ENCODE data around the gene SIRPD. TPM values are rescaled to one million over a fixed set of nuclear protein-coding genes. Genes with fewer than 3 reads are reported as not detected.

The SIRPD gene
- total RNA-seq, 2 experiments from 2014 or later, result not detected

GRCh38 chr20:1491281-1491840, 66.1 kb downstream of the SIRPD start, which contains the start of gene SIRPB2:
Gene SIRPB2, minus strand, starts transcription at chr20:1491420. Its CDS starts 61 bp downstream, at chr20:1491359.
- CTCF ChIA-PET, result interaction anchor here (2.0 kb wide), 1 partner anchor 12 kb away, joined by 11 read pairs; no protein-coding TSS in a partner anchor
- H3K27ac Mint-ChIP-seq, result no peak within 1 kb of the TSS

GRCh38 chr20:1490643-1491195, 66.8 kb downstream of the SIRPD start:
- Mint-ChIP-seq H3K27ac (no peak overlapping the region), H3K4me1 (ENCODE audit: low read depth) (peaks cover 10% of the 10 kb centered on the region), H3K36me3 (ENCODE audit: low read depth) (no peaks in the 10 kb centered on the region), H3K9me3 (no peaks in the 10 kb centered on the region), H3K27me3 (ENCODE audit: low read depth) (peaks cover 21% of the 10 kb centered on the region), H3K4me3 (no peak overlapping the region)
- CTCF ChIA-PET, result interaction anchor here (2.0 kb wide), 1 partner anchor 13 kb away, joined by 11 read pairs; no protein-coding TSS in a partner anchor
- DNase-seq, result no peak
- intact Hi-C loops (cut with micrococcal nuclease), result no loop called here

More at GRCh38 chr20:1491281-1491840, 66.1 kb downstream of the SIRPD start, which contains the start of gene SIRPB2:
- peaks cover 22% of the 10 kb centered on the region for H3K27me3 Mint-ChIP-seq (ENCODE audit: low read depth)
- intact Hi-C loops (cut with micrococcal nuclease), result no loop called here
- no peaks in the 10 kb centered on the region for H3K9me3 Mint-ChIP-seq
- H3K4me1 Mint-ChIP-seq (ENCODE audit: low read depth), result peaks cover 10% of the 10 kb centered on the region
- no peak for DNase-seq
- no peak within 1 kb of the TSS for H3K4me3 Mint-ChIP-seq
- H3K36me3 Mint-ChIP-seq (ENCODE audit: low read depth), result no peaks in the 10 kb centered on the region

- Mint-ChIP-seq H3K4me3 (no peak overlapping the region), H3K36me3 (ENCODE audit: low read depth) (no peaks in the 10 kb centered on the region), H3K9me3 (no peaks in the 10 kb centered on the region), H3K27me3 (ENCODE audit: low read depth) (peaks cover 21% of the 10 kb centered on the region), H3K4me1 (ENCODE audit: low read depth) (peaks cover 10% of the 10 kb centered on the region), H3K27ac (no peak overlapping the region)
- CTCF ChIA-PET, result interaction anchor here (2.0 kb wide), 1 partner anchor 14 kb away, joined by 11 read pairs; no protein-coding TSS in a partner anchor
- DNase-seq, result no peak
- intact Hi-C loops (cut with micrococcal nuclease), result no loop called here
These were observed 67.6 kb downstream of the SIRPD start for GRCh38 chr20:1489764-1490436.

- intact Hi-C loops (cut with micrococcal nuclease), result no loop called here
- H3K9me3 Mint-ChIP-seq, result no peaks in the 10 kb centered on the region
- H3K4me1 Mint-ChIP-seq (ENCODE audit: low read depth), result peaks cover 10% of the 10 kb centered on the region
- no peak for DNase-seq
- peaks cover 27% of the 10 kb centered on the region for H3K27me3 Mint-ChIP-seq (ENCODE audit: low read depth)
- H3K36me3 Mint-ChIP-seq (ENCODE audit: low read depth), result no peaks in the 10 kb centered on the region
- H3K4me3 Mint-ChIP-seq, result no peak overlapping the region
- no peak overlapping the region for H3K27ac Mint-ChIP-seq
- CTCF ChIA-PET, result interaction anchor here (1.8 to 2.0 kb wide), 2 partner anchors 14 kb away, joined by 7 to 11 read pairs; no protein-coding TSS in a partner anchor
These were observed 68.2 kb downstream of the SIRPD start for GRCh38 chr20:1489325-1489724.

GRCh38 chr20:1486566-1486965, 70.9 kb downstream of the SIRPD start:
- H3K4me3 Mint-ChIP-seq, result no peak overlapping the region

GRCh38 chr20:1484438-1485116, 72.9 kb downstream of the SIRPD start:
- CTCF ChIA-PET, result interaction anchor here (1.2 kb wide), 1 partner anchor 19 kb away, joined by 3 read pairs; no protein-coding TSS in a partner anchor
- Mint-ChIP-seq H3K9me3 (no peaks in the 10 kb centered on the region), H3K4me1 (ENCODE audit: low read depth) (no peaks in the 10 kb centered on the region), H3K36me3 (ENCODE audit: low read depth) (no peaks in the 10 kb centered on the region), H3K27me3 (ENCODE audit: low read depth) (peaks cover 34% of the 10 kb centered on the region), H3K4me3 (no peak overlapping the region), H3K27ac (no peak overlapping the region)
- no peak for DNase-seq
- intact Hi-C loops (cut with micrococcal nuclease), result no loop called here

More at GRCh38 chr20:1486566-1486965, 70.9 kb downstream of the SIRPD start:
- CTCF ChIA-PET, result interaction anchor here (0.6 to 1.5 kb wide), 4 partner anchors 16 to 558 kb away, joined by 3 read pairs; no protein-coding TSS in a partner anchor
- Mint-ChIP-seq H3K27me3 (ENCODE audit: low read depth) (peaks cover 35% of the 10 kb centered on the region), H3K27ac (no peak overlapping the region), H3K9me3 (no peaks in the 10 kb centered on the region), H3K4me1 (ENCODE audit: low read depth) (peaks cover 2% of the 10 kb centered on the region), H3K36me3 (ENCODE audit: low read depth) (no peaks in the 10 kb centered on the region)
- intact Hi-C loops (cut with micrococcal nuclease), result no loop called here
- DNase-seq, result no peak

Other genes starting within 250 kb of the SIRPD start
- 1 to 10 TPM; 5.5 to 5.8 TPM for gene SDCBP2, start 228.6 kb downstream of the SIRPD start, total RNA-seq
- gene FKBP1A, start 164.7 kb downstream of the SIRPD start, total RNA-seq, result 100 to 1,000 TPM; 232 to 237 TPM
- 10 to 100 TPM; 80.4 to 84.1 TPM for gene NSFL1C, start 90.9 kb downstream of the SIRPD start, total RNA-seq
- not detected for gene SIRPB2, start 66.3 kb downstream of the SIRPD start, total RNA-seq
- 1 to 10 TPM; 1.4 to 2.0 TPM for gene SIRPB1, start 62.3 kb upstream of the SIRPD start, total RNA-seq
- gene SIRPG, start 100.1 kb upstream of the SIRPD start, total RNA-seq, result 10 to 100 TPM; 35.9 to 36.3 TPM

Data from activated naive CD4-positive, alpha-beta T cell treated with anti-CD3 and anti-CD28 coated beads for 36 hours (primary cell).